K562 (cell line): Measurements from ENCODE around the gene UBE2C. TPM values are rescaled to one million over a fixed set of nuclear protein-coding genes. Genes with fewer than 3 reads are reported as not detected.
A peak's percentile ranks its signal among the peaks of the same experiment; 100 is the strongest.

Experiments used
- ARID1B ChIP-seq: fragments of 450-650 bp; IDR thresholded peaks from 2 replicates; pipeline ENCODE4 v1.6.1; 2016; ENCODE audit warnings: antibody characterized with exemption, mild to moderate bottlenecking, inconsistent platforms
- CBX3 ChIP-seq, 2 experiments: IDR thresholded peaks; 1 replicate in 1 of 2; 2 replicates in 1 of 2; pipeline ENCODE4 v1.6.1; 2012; ENCODE audit warnings: inconsistent platforms in 2 of 2, low read length in 2 of 2, borderline replicate concordance in 1 of 2, control low read depth in 1 of 2
- EWSR1 ChIP-seq: fragments of 450-650 bp; IDR thresholded peaks from 2 replicates; pipeline ENCODE4 v1.6.1; 2018; ENCODE audit warnings: borderline replicate concordance, mild to moderate bottlenecking, low read depth, moderate library complexity; ENCODE audit not compliant: partially characterized antibody
- GMEB1 ChIP-seq: fragments of 250-450 bp; sonication (Bioruptor Pico); IDR thresholded peaks from 2 replicates; pipeline ENCODE4 v1.4.0; 2020; ENCODE audit warnings: mild to moderate bottlenecking
- HEY1 ChIP-seq: fragments of 250-450 bp; sonication (Bioruptor Pico); IDR thresholded peaks from 2 replicates; pipeline ENCODE4 v1.5.0; 2020; ENCODE audit warnings: mild to moderate bottlenecking, moderate library complexity, borderline replicate concordance
- KDM4B ChIP-seq, 2 experiments: fragments of 450-650 bp in 1 of 2; sonication (generic) in 1 of 2; IDR thresholded peaks; 2 replicates each; pipeline ENCODE4 v1.6.1; 2016 to 2017; ENCODE audit warnings: borderline replicate concordance in 2 of 2, antibody characterized with exemption in 1 of 2, low read depth in 1 of 2, mild to moderate bottlenecking in 1 of 2
- MEIS2 ChIP-seq: fragments of 450-650 bp; IDR thresholded peaks from 2 replicates; pipeline ENCODE4 v1.6.1; 2014; ENCODE audit warnings: mild to moderate bottlenecking; ENCODE audit not compliant: partially characterized antibody
- MITF ChIP-seq: IDR thresholded peaks from 2 replicates; pipeline ENCODE4 v1.6.1; 2014; ENCODE audit warnings: antibody characterized with exemption
- MLLT1 ChIP-seq, 2 experiments: fragments of 450-650 bp; IDR thresholded peaks; 2 replicates each; pipeline ENCODE4 v1.6.1; 2016
- MTF1 ChIP-seq: fragments of 250-450 bp; sonication (Bioruptor Pico); IDR thresholded peaks from 2 replicates; pipeline ENCODE4 v1.9.0; 2021; ENCODE audit warnings: moderate library complexity, mild to moderate bottlenecking, inconsistent platforms, borderline replicate concordance
- NFXL1 ChIP-seq: fragments of 450-650 bp; formaldehyde crosslinking; IDR thresholded peaks from 2 replicates; pipeline ENCODE4 v1.4.0; 2021; ENCODE audit warnings: mild to moderate bottlenecking
- PKNOX1 ChIP-seq: fragments of 450-650 bp; IDR thresholded peaks from 2 replicates; pipeline ENCODE4 v1.6.1; 2016
- PRPF4 ChIP-seq: fragments of 200-400 bp; formaldehyde crosslinking; IDR thresholded peaks from one replicate; pipeline ENCODE4 v1.6.1; 2017; ENCODE audit warnings: low read length, low read depth, mild to moderate bottlenecking; ENCODE audit not compliant: insufficient read depth, poor library complexity, severe bottlenecking
- PTTG1 ChIP-seq: fragments of 450-650 bp; IDR thresholded peaks from 2 replicates; pipeline ENCODE4 v1.6.1; 2016; ENCODE audit warnings: low read depth, mild to moderate bottlenecking, missing genetic modification characterization, missing compliant biosample characterization
- RBM39 ChIP-seq: fragments of 200-400 bp; formaldehyde crosslinking; optimal IDR thresholded peaks from 2 replicates; pipeline ENCODE3; 2018; ENCODE audit warnings: low read depth, low read length
- SETDB1 ChIP-seq: IDR thresholded peaks from one replicate; pipeline ENCODE4 v1.6.1; 2012; ENCODE audit warnings: low read length, control low read depth, inconsistent platforms
- SP2 ChIP-seq: IDR thresholded peaks from 2 replicates; pipeline ENCODE4 v1.6.1; 2011; ENCODE audit warnings: mild to moderate bottlenecking, low read depth, low read length, moderate library complexity; ENCODE audit not compliant: poor library complexity, severe bottlenecking; ENCODE audit errors: extremely low read depth
- TAL1 ChIP-seq: fragments of 450-650 bp; IDR thresholded peaks from 2 replicates; pipeline ENCODE4 v1.6.1; 2016; ENCODE audit warnings: mild to moderate bottlenecking
- TBL1XR1 ChIP-seq, 2 experiments: IDR thresholded peaks; 2 replicates each; pipeline ENCODE4 v1.6.1; 2012; ENCODE audit warnings: improper control_type of control experiment in 2 of 2, low read length in 2 of 2, mild to moderate bottlenecking in 1 of 2
- ZKSCAN1 ChIP-seq: fragments of 150-350 bp; IDR thresholded peaks from 2 replicates; pipeline ENCODE4 v1.6.1; 2016; ENCODE audit warnings: low read depth, low read length
- ZNF655 ChIP-seq: fragments of 250-450 bp; sonication (Bioruptor Pico); IDR thresholded peaks from 2 replicates; pipeline ENCODE4 v1.5.0; 2021
- ZNF696 ChIP-seq: fragments of 250-450 bp; sonication (Bioruptor Pico); conservative IDR thresholded peaks from 2 replicates; pipeline ENCODE4 v1.4.0; 2020; ENCODE audit warnings: mild to moderate bottlenecking, moderate library complexity
- ZNF76 ChIP-seq: fragments of 250-450 bp; sonication (Bioruptor Pico); IDR thresholded peaks from 2 replicates; pipeline ENCODE4 v1.4.0; 2020; ENCODE audit warnings: mild to moderate bottlenecking, moderate library complexity, borderline replicate concordance
- polyA plus RNA-seq, 8 experiments: library from polyadenylated mRNA; depleted of rRNA in 4 of 8; stranded (reverse) in 5 of 8; unstranded in 3 of 8; fragments of >200 nt; fragmentation: Nextera tagmentation in 2 of 8; fragmentation: Illumina TruSeq in 1 of 8; extraction: Ambion mirVana in 2 of 8; extraction: Trizol in 1 of 8; gene quantifications; 2 replicates each; pipeline versions ENCODE4 v1.2.1 to v1.2.3, GENCODE V29; 2011 to 2014; ENCODE audit warnings: inconsistent platforms in 1 of 8, missing spikeins in 1 of 8
- total RNA-seq, 7 experiments: library from RNA; depleted of rRNA in 6 of 7; stranded (reverse); fragments of >200 nt in 6 of 7; fragmentation: Illumina TruSeq in 2 of 7; extraction: Trizol in 2 of 7; gene quantifications; 2 replicates each; pipeline versions ENCODE4 v1.2.1 to v1.2.3, GENCODE V29; 2011 to 2021; ENCODE audit warnings: low replicate concordance in 1 of 7

UBE2C gene
- total and polyA plus RNA-seq, 9 of the 15 experiments (the other 6 are each of a cell fraction or from before 2014, with no cell fraction given), result 0.51 to 1.6 (median 0.69) TPM

GRCh38 chr20:45850926-45851325 is 38.5 kb downstream of the UBE2C start (continued):
- no peak for TF ChIP-seq KDM4B (IDR thresholded peaks at IDR 0.05; ENCODE audit: borderline replicate concordance in 2 of 2, low read depth in 1 of 2)
- no peak for TF ChIP-seq PTTG1 (tag)
- TF ChIP-seq ZNF696 (CRISPR knock-in tag), result no peak
- no peak for TF ChIP-seq PRPF4
- TF ChIP-seq SETDB1, result no peak
- TF ChIP-seq MTF1, result no peak
- no peak for TF ChIP-seq MITF
- no peak for TF ChIP-seq RBM39
- TF ChIP-seq NFXL1 (CRISPR knock-in tag), result no peak
- TF ChIP-seq TAL1, result peak; percentile 70
- TF ChIP-seq TBL1XR1 (IDR thresholded peaks at IDR 0.05; ENCODE audit: low read length in 2 of 2), result no peak
- TF ChIP-seq ZNF76 (CRISPR knock-in tag), result no peak
- no peak for TF ChIP-seq ZKSCAN1
- TF ChIP-seq MLLT1 (IDR thresholded peaks at IDR 0.05), result no peak
- TF ChIP-seq GMEB1 (CRISPR knock-in tag), result no peak
- peak in 1 of 2 experiments; percentile 58; a peak in 1 of 3 replicates for TF ChIP-seq CBX3 (IDR thresholded peaks at IDR 0.05; ENCODE audit: borderline replicate concordance in 1 of 2, low read length in 2 of 2)
- peak; percentile 88 for TF ChIP-seq MEIS2
- TF ChIP-seq PKNOX1, result peak; percentile 50; the same call in 1 of the 2 replicates
- no peak for TF ChIP-seq SP2
- no peak for TF ChIP-seq EWSR1
- TF ChIP-seq ARID1B, result peak; percentile 88
- TF ChIP-seq HEY1 (CRISPR knock-in tag), result no peak
- TF ChIP-seq ZNF655 (CRISPR knock-in tag), result no peak
